ENCODE results near the gene AXIN1. TPM values are rescaled to one million over a fixed set of nuclear protein-coding genes. Genes with fewer than 3 reads are reported as not detected.

Gene AXIN1
- total and polyA plus RNA-seq, 9 of the 15 experiments (the other 6 are each of a cell fraction or from before 2014, with no cell fraction given), result 0.42 to 58.0 (median 25.9) TPM

DNA sequence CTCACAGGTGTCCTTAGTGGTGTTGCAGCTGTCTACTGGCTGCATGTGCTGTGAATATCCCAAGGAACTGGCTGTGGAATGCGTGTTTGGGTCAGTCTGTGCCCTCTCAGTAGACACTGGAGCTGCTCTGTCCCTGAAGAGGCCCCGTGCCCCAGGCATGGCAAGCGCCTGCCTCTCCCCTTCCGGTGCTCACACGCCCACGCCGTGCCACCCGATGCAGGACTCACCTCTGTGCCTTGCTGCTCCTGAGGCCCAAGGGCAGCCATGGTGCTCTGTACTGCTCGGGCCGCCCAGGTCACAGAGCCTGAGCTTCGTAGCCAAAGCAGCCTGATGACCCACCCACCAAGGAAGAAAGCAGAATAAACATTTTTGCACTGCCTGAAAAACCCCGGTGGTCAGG lies 86.8 kb downstream of the AXIN1 start:
- TF ChIP-seq ZNF224 (CRISPR knock-in tag; IDR thresholded peaks at IDR 0.05), result no peak
- no peak for TF ChIP-seq ZNF124 (CRISPR knock-in tag; IDR thresholded peaks at IDR 0.05)
- 0 out of 2 replicates have a peak, but pooled peaks have one; percentile 21 for TF ChIP-seq POLR2G (IDR thresholded peaks at IDR 0.05; ENCODE audit: low read depth, low read length)
- WGBS (ENCODE audit: insufficient coverage, low coverage, missing lambda C conversion rate), result 70% methylated on average over 12 of the region's 12 CpGs
- in situ Hi-C loops (cut with MboI) (no loop called here), intact Hi-C loops (cut with micrococcal nuclease) (no loop called here)
- Histone ChIP-seq H3K79me2 (ENCODE audit: control insufficient read depth, insufficient read depth, low read length) (no peaks in the 10 kb centered on the region), H3K27ac (ENCODE audit: extremely low read depth, low read depth, low read length) (no peak overlapping the region), H4K20me1 (replicated peaks; ENCODE audit: control insufficient read depth, insufficient read depth, low read length) (peaks cover 3% of the 10 kb centered on the region; the same call in 1 of the 2 replicates), H3K4me2 (ENCODE audit: insufficient read depth, low read length) (no peak overlapping the region), H3K9me3 (replicated peaks; ENCODE audit: control insufficient read depth, insufficient read depth, low read depth, low read length) (no peaks in the 10 kb centered on the region), H3K27me3 (ENCODE audit: control insufficient read depth in 2 of 2, insufficient read depth in 2 of 2, low read length in 2 of 2) (no peaks in the 10 kb centered on the region; a peak in 1 of 5 replicates), H3K9me1 (ENCODE audit: control insufficient read depth, insufficient read depth, low read length) (no peaks in the 10 kb centered on the region), H3K4me3 (no peak overlapping the region), H3K36me3 (ENCODE audit: control insufficient read depth, insufficient read depth, low read length) (peaks cover 16% of the 10 kb centered on the region; the same call in 2 of the 3 replicates), H3K4me1 (replicated peaks in 1 of 2; ENCODE audit: control insufficient read depth in 2 of 2, insufficient read depth in 2 of 2, low read length in 2 of 2) (peaks cover 0 to 63% of the 10 kb centered on the region in 2 experiments; a peak in 2 of 5 replicates), H2AFZ (ENCODE audit: low read depth, low read length) (no peak overlapping the region), H3K9ac (ENCODE audit: insufficient read depth in 1 of 2, low read depth in 2 of 2, low read length in 2 of 2) (peak overlapping the region in 1 of 2 experiments; percentile 55; a peak in 1 of 4 replicates)
- POLR2A ChIA-PET, result interaction anchor here (0.5 kb wide), 1 partner anchor 11 kb away, joined by 3 read pairs; no protein-coding TSS in a partner anchor
- CTCF ChIA-PET (ENCODE audit: low intra/inter-chr PET ratio), result no interaction called here
- TSS peak; percentile 63 for BruUV-seq (replicated peaks)
- FAIRE-seq, result no peak
- no peak for DNase-seq (ENCODE audit: extremely low read depth in 1 of 4, low spot score in 3 of 4)
- ATAC-seq, result no peak

- WGBS (ENCODE audit: insufficient coverage, low coverage, missing lambda C conversion rate), result 78% methylated on average over 13 of the region's 14 CpGs
- intact Hi-C loops (cut with micrococcal nuclease) (no loop called here), in situ Hi-C loops (cut with MboI) (no loop called here)
- H3K9ac ChIP-seq (ENCODE audit: insufficient read depth in 1 of 2, low read depth in 2 of 2, low read length in 2 of 2), result peak overlapping the region in 1 of 2 experiments; percentile 35; a peak in 2 of 4 replicates
- FAIRE-seq, result no peak
- H3K4me3 ChIP-seq, result no peak overlapping the region
- H2AFZ ChIP-seq (ENCODE audit: low read depth, low read length), result no peak overlapping the region
- H3K79me2 ChIP-seq (ENCODE audit: control insufficient read depth, insufficient read depth, low read length), result no peaks in the 10 kb centered on the region
- no peaks in the 10 kb centered on the region for H3K9me3 ChIP-seq (replicated peaks; ENCODE audit: control insufficient read depth, insufficient read depth, low read depth, low read length)
- peaks cover 19% of the 10 kb centered on the region; the same call in 2 of the 3 replicates for H3K36me3 ChIP-seq (ENCODE audit: control insufficient read depth, insufficient read depth, low read length)
- peaks cover 0 to 62% of the 10 kb centered on the region in 2 experiments; a peak in 2 of 5 replicates for H3K4me1 ChIP-seq (replicated peaks in 1 of 2; ENCODE audit: control insufficient read depth in 2 of 2, insufficient read depth in 2 of 2, low read length in 2 of 2)
- ChIA-PET POLR2A (interaction anchor here (0.6 kb wide), 1 partner anchor 12 kb away, joined by 3 read pairs; no protein-coding TSS in a partner anchor), CTCF (ENCODE audit: low intra/inter-chr PET ratio) (no interaction called here)
- TF ChIP-seq POLR2G (IDR thresholded peaks at IDR 0.05; ENCODE audit: low read depth, low read length), result peak; percentile 14; the same call in 1 of the 2 replicates
- TF ChIP-seq ZNF318 (IDR thresholded peaks at IDR 0.05; ENCODE audit: borderline replicate concordance in 1 of 2, low read depth in 1 of 2), result no peak
- DNase-seq (ENCODE audit: extremely low read depth in 1 of 4, low spot score in 3 of 4), result no peak
- peaks cover 3% of the 10 kb centered on the region; the same call in 1 of the 2 replicates for H4K20me1 ChIP-seq (replicated peaks; ENCODE audit: control insufficient read depth, insufficient read depth, low read length)
- no peak overlapping the region for H3K27ac ChIP-seq (ENCODE audit: extremely low read depth, low read depth, low read length)
- H3K4me2 ChIP-seq (ENCODE audit: insufficient read depth, low read length), result no peak overlapping the region
- peaks cover 2% of the 10 kb centered on the region for H3K9me1 ChIP-seq (ENCODE audit: control insufficient read depth, insufficient read depth, low read length)
- no peaks in the 10 kb centered on the region; a peak in 1 of 5 replicates for H3K27me3 ChIP-seq (ENCODE audit: control insufficient read depth in 2 of 2, insufficient read depth in 2 of 2, low read length in 2 of 2)
- ATAC-seq, result no peak
- BruUV-seq (replicated peaks), result no TSS peak
Observed at GRCh38 chr16:265002-265529, 87.5 kb downstream of the AXIN1 start.

All from K562 (cell line).